OCI-LY7 (cell line): ENCODE data around the gene MYMX. TPM values are rescaled to one million over a fixed set of nuclear protein-coding genes. Genes with fewer than 3 reads are reported as not detected.

Source experiments
- BruUV-seq: library from RNA; stranded (reverse); fragments of 400-500 nt; replicated peaks from 2 replicates; lab custom pipeline; 2021; lab: Mats Ljungman, UMichigan
- CTCF ChIA-PET: fragments of 300-600 bp; sonication (Branson Sonifier 250); formaldehyde crosslinking; loops from one replicate; lab custom pipeline; 2022; ENCODE audit warnings: antibody characterized with exemption; ENCODE audit not compliant: unreplicated experiment; lab: Charles Lee
- POLR2A ChIA-PET: fragments of 300-600 bp; sonication (Branson Sonifier 250); formaldehyde crosslinking; loops from one replicate; lab custom pipeline; 2022; ENCODE audit warnings: antibody characterized with exemption; lab: Charles Lee
- DNase-seq: peaks from one replicate; pipeline ENCODE4 v3.0.0-alpha.2; 2015; ENCODE audit warnings: low spot score
- H2AFZ ChIP-seq: fragments of 200-600 bp; sonication (generic), shearing (Covaris generic); 2 replicates; pipeline ENCODE4 v1.6.1; 2014; ENCODE audit warnings: mild to moderate bottlenecking, antibody characterized with exemption, low read length, moderate library complexity
- H3K27ac ChIP-seq: fragments of 200-600 bp; sonication (generic); 2 replicates; pipeline ENCODE4 v1.5.1; 2014; ENCODE audit warnings: mixed run types, low read depth, mild to moderate bottlenecking, moderate library complexity, low read length, inconsistent platforms; ENCODE audit not compliant: poor library complexity, severe bottlenecking
- H3K36me3 ChIP-seq: fragments of 200-600 bp; sonication (generic); 2 replicates; pipeline ENCODE4 v1.6.1; 2014; ENCODE audit warnings: mild to moderate bottlenecking, antibody characterized with exemption, low read length, moderate library complexity, mixed read lengths; ENCODE audit not compliant: insufficient read depth
- H3K4me1 ChIP-seq: fragments of 200-600 bp; sonication (generic); 2 replicates; pipeline ENCODE4 v1.5.1; 2014; ENCODE audit warnings: mild to moderate bottlenecking, low read length; ENCODE audit not compliant: insufficient read depth, poor library complexity, severe bottlenecking
- H3K4me2 ChIP-seq: fragments of 200-600 bp; sonication (generic); 2 replicates; pipeline ENCODE4 v1.6.1; 2014; ENCODE audit warnings: mild to moderate bottlenecking, low read length
- H3K4me3 ChIP-seq: fragments of 200-600 bp; sonication (generic); 2 replicates; pipeline ENCODE4 v1.5.1; 2014; ENCODE audit warnings: mild to moderate bottlenecking, low read depth, low read length; ENCODE audit not compliant: poor library complexity, severe bottlenecking
- H3K79me2 ChIP-seq: fragments of 200-600 bp; sonication (generic); 2 replicates; pipeline ENCODE4 v1.6.1; 2016; ENCODE audit warnings: low read depth, mild to moderate bottlenecking, low read length, moderate library complexity, mixed read lengths; ENCODE audit not compliant: insufficient read depth
- H3K9me2 ChIP-seq: fragments of 200-600 bp; sonication (generic); 2 replicates; pipeline ENCODE4 v1.6.1; 2016; ENCODE audit warnings: mild to moderate bottlenecking, low read length, mixed read lengths; ENCODE audit not compliant: insufficient read depth
- H3K9me3 ChIP-seq: fragments of 200-600 bp; sonication (generic); 2 replicates; pipeline ENCODE4 v1.6.1; 2014; ENCODE audit warnings: mild to moderate bottlenecking, mixed run types, low read length, mixed read lengths
- H4K20me1 ChIP-seq: fragments of 200-600 bp; sonication (generic); 2 replicates; pipeline ENCODE4 v1.6.1; 2014; ENCODE audit warnings: mild to moderate bottlenecking, antibody characterized with exemption, low read length, moderate library complexity, mixed read lengths; ENCODE audit not compliant: insufficient read depth
- EZH2phosphoT487 ChIP-seq: fragments of 200-600 bp; sonication (generic); IDR thresholded peaks from 2 replicates; pipeline ENCODE4 v1.6.1; 2018; ENCODE audit warnings: low read depth, borderline replicate concordance, mild to moderate bottlenecking, mixed run types, antibody characterized with exemption, low read length, moderate library complexity, mixed read lengths
- intact Hi-C: fragments of 100-400 bp; cut with micrococcal nuclease; formaldehyde crosslinking; loops from one replicate; pipeline ENCODE4 v1.10.0; 2022; ENCODE audit not compliant: unreplicated experiment
- total RNA-seq, 2 experiments: library from RNA; depleted of rRNA in 1 of 2; stranded (reverse); fragments of >200 nt in 1 of 2; shearing (Covaris generic) in 1 of 2; gene quantifications; 2 replicates each; pipeline ENCODE4 v1.2.3, GENCODE V29; 2014 to 2022
- TF ChIP-seq, protein P1 (sequence below): fragments of 200-600 bp; sonication (generic); conservative IDR thresholded peaks from 2 replicates; pipeline ENCODE4 v1.5.1; 2014; ENCODE audit warnings: mild to moderate bottlenecking, antibody characterized with exemption, low read length, moderate library complexity, mixed read lengths

The MYMX gene
- total RNA-seq, 2 experiments from 2014 or later, result not detected

DNA sequence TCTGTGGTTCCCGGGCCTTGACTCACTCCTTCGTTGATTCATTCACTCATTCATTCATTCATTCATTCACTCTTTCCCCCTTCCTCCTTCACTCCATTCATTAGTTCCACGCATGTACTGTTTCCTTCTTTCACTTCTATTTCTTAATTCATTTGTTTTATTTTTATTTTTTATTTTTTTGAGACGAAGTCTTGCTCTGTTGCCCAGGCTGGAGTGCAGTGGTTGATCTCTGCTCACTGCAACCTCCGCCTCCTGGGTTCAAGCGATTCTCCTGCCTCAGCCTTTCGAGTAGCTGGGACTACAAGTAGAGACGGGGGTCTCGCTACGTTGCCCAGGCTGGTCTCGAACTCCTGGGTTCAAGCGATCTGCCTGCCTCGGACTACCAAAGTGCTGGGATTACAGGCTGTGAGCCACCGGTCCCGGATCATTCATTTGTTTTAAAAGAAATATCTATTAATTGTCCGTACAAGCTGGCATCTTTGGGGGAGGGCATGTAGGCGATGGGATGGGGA is 49.1 kb downstream of the MYMX start:
- peak overlapping the region; percentile 56 for H2AFZ ChIP-seq
- H3K27ac ChIP-seq, result peak overlapping the region; percentile 85
- no peaks in the 10 kb centered on the region for H4K20me1 ChIP-seq
- H3K79me2 ChIP-seq, result peaks cover 41% of the 10 kb centered on the region
- H3K4me3 ChIP-seq, result peak overlapping the region; percentile 86
- H3K36me3 ChIP-seq, result peaks cover 24% of the 10 kb centered on the region; the same call in 1 of the 2 replicates
- H3K9me3 ChIP-seq, result no peaks in the 10 kb centered on the region
- CTCF ChIA-PET, result no interaction called here
- BruUV-seq, result no TSS peak
- TF ChIP-seq EZH2phosphoT487, result no peak
- TF ChIP-seq, protein P1, sequence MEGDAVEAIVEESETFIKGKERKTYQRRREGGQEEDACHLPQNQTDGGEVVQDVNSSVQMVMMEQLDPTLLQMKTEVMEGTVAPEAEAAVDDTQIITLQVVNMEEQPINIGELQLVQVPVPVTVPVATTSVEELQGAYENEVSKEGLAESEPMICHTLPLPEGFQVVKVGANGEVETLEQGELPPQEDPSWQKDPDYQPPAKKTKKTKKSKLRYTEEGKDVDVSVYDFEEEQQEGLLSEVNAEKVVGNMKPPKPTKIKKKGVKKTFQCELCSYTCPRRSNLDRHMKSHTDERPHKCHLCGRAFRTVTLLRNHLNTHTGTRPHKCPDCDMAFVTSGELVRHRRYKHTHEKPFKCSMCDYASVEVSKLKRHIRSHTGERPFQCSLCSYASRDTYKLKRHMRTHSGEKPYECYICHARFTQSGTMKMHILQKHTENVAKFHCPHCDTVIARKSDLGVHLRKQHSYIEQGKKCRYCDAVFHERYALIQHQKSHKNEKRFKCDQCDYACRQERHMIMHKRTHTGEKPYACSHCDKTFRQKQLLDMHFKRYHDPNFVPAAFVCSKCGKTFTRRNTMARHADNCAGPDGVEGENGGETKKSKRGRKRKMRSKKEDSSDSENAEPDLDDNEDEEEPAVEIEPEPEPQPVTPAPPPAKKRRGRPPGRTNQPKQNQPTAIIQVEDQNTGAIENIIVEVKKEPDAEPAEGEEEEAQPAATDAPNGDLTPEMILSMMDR, result no peak
- POLR2A ChIA-PET, result no interaction called here
- intact Hi-C loops, result loop anchor here (2.0 to 5.0 kb wide), 2 partner anchors 41 to 122 kb away; partner anchors contain the start of gene CDC5L
- H3K4me2 ChIP-seq, result peak overlapping the region; percentile 96; the same call in 1 of the 2 replicates
- peaks cover 62% of the 10 kb centered on the region for H3K4me1 ChIP-seq
- DNase-seq, result no peak
- no peaks in the 10 kb centered on the region for H3K9me2 ChIP-seq

DNA sequence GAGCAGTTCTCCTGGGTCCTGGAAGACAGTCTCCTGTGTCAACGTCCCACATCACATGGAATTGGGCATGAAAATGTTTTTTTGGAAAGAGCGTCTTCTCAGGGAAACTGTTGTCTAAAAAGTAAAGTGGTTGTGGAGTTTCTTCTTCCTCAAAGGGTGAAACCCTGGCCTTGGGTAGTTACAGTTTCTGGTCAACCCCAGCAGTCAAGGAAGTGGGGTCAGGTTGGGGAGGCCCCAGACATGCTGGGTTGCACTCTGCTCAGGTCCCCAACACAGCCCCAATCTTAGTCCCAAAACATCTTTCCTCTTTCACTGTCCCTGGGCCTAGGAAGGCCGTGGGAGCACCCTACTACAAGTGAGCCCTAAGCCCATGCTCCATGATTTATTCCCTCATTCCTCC is 49.6 kb downstream of the MYMX start:
- H3K36me3 ChIP-seq, result peaks cover 18% of the 10 kb centered on the region; the same call in 1 of the 2 replicates
- intact Hi-C loops, result loop anchor here (5.0 kb wide), 1 partner anchor 121 kb away; the partner anchor contains the start of gene CDC5L
- POLR2A ChIA-PET, result interaction anchor here (1.6 kb wide), 1 partner anchor 19 kb away, joined by 5 read pairs; the partner anchor contains the start of gene HSP90AB1
- H3K4me1 ChIP-seq, result peaks cover 57% of the 10 kb centered on the region
- H2AFZ ChIP-seq, result no peak overlapping the region
- H3K9me2 ChIP-seq, result no peaks in the 10 kb centered on the region
- H3K4me3 ChIP-seq, result no peak overlapping the region
- H3K27ac ChIP-seq, result no peak overlapping the region
- CTCF ChIA-PET, result interaction anchor here (0.6 to 0.9 kb wide), 3 partner anchors 21 to 1393 kb away, joined by 4 to 19 read pairs (median 8); no protein-coding TSS in a partner anchor
- H3K79me2 ChIP-seq, result peaks cover 36% of the 10 kb centered on the region
- no peaks in the 10 kb centered on the region for H3K9me3 ChIP-seq
- no TSS peak for BruUV-seq
- DNase-seq, result no peak
- TF ChIP-seq, protein P1, result no peak
- TF ChIP-seq EZH2phosphoT487, result no peak
- H4K20me1 ChIP-seq, result no peaks in the 10 kb centered on the region
- no peak overlapping the region for H3K4me2 ChIP-seq

DNA sequence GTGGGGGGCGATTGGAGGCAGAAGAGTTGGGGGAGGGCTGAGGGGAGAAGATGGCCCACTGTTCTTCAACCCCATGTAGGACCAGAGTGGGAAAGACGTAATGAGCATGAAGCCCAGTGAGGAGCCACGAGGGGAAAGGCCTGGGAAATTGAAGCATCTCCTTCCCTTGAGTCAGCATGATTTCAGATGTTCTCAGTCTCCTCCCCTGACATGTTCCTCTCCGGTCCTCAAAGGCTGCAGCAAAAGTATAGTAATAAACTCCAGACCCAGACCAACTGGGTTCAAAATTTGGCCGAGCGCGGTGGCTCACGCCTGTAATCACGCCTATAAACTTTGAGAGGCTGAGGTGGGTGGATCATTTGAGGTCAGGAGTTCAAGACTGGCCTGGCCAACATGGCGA is 50.5 kb downstream of the MYMX start:
- intact Hi-C loops, result loop anchor here (5.0 kb wide), 1 partner anchor 120 kb away; the partner anchor contains the start of gene CDC5L
- BruUV-seq, result no TSS peak
- H3K4me3 ChIP-seq, result no peak overlapping the region
- H3K27ac ChIP-seq, result no peak overlapping the region
- H3K9me3 ChIP-seq, result no peaks in the 10 kb centered on the region
- ChIA-PET CTCF (interaction anchor here (0.6 to 0.9 kb wide), 3 partner anchors 22 to 1392 kb away, joined by 4 to 19 read pairs (median 8); no protein-coding TSS in a partner anchor), POLR2A (interaction anchor here (0.6 to 1.6 kb wide), 3 partner anchors 20 to 138 kb away, joined by 3 to 5 read pairs (median 5); partner anchors contain the start of gene HSP90AB1)
- H3K9me2 ChIP-seq, result no peaks in the 10 kb centered on the region
- H3K36me3 ChIP-seq, result peaks cover 9% of the 10 kb centered on the region; the same call in 1 of the 2 replicates
- H3K4me1 ChIP-seq, result peaks cover 48% of the 10 kb centered on the region
- H2AFZ ChIP-seq, result no peak overlapping the region
- H4K20me1 ChIP-seq, result no peaks in the 10 kb centered on the region
- no peak overlapping the region for H3K4me2 ChIP-seq
- peaks cover 27% of the 10 kb centered on the region for H3K79me2 ChIP-seq
- no peak for DNase-seq
- no peak for TF ChIP-seq EZH2phosphoT487
- TF ChIP-seq, protein P1, result no peak
